HL-60 (cell line): ENCODE measurements around the gene PEX26.

Experiments used
- DNase-seq, 2 experiments: peaks; one replicate each; pipeline ENCODE4 v3.0.0-alpha.2; 2010 to 2020; ENCODE audit warnings: low read depth in 1 of 2, low spot score in 1 of 2
- H3K27ac ChIP-seq: fragments of 250-450 bp; sonication (Bioruptor Pico); replicated peaks from 2 replicates; pipeline ENCODE4 v1.5.1; 2020; ENCODE audit warnings: mild to moderate bottlenecking, moderate library complexity
- H3K27me3 ChIP-seq: fragments of 250-450 bp; sonication (Bioruptor Pico); 2 replicates; pipeline ENCODE4 v1.5.1; 2021; ENCODE audit warnings: mild to moderate bottlenecking, moderate library complexity; ENCODE audit not compliant: insufficient read depth, poor library complexity, severe bottlenecking
- H3K4me3 ChIP-seq: replicated peaks from 2 replicates; pipeline ENCODE4 v1.5.1; 2011; ENCODE audit warnings: mild to moderate bottlenecking, control low read depth, low read length; ENCODE audit not compliant: insufficient read depth
- GABPA ChIP-seq: IDR thresholded peaks from 2 replicates; pipeline ENCODE4 v1.6.1; 2012; ENCODE audit warnings: low read depth
- POLR2AphosphoS5 ChIP-seq: IDR thresholded peaks from 2 replicates; pipeline ENCODE4 v1.6.1; 2012; ENCODE audit warnings: low read depth
- SPI1 ChIP-seq: IDR thresholded peaks from 2 replicates; pipeline ENCODE4 v1.6.1; 2012; ENCODE audit warnings: low read depth, mild to moderate bottlenecking, borderline replicate concordance
- TF ChIP-seq, protein P1 (sequence below): IDR thresholded peaks from 2 replicates; pipeline ENCODE4 v1.6.1; 2012; ENCODE audit warnings: low read depth; ENCODE audit not compliant: insufficient replicate concordance
- TF ChIP-seq, protein P2 (sequence below): IDR thresholded peaks from one replicate; pipeline ENCODE4 v1.5.1; 2011; ENCODE audit warnings: low read length, control low read depth, inconsistent platforms; ENCODE audit not compliant: insufficient read depth

PEX26 gene

DNA sequence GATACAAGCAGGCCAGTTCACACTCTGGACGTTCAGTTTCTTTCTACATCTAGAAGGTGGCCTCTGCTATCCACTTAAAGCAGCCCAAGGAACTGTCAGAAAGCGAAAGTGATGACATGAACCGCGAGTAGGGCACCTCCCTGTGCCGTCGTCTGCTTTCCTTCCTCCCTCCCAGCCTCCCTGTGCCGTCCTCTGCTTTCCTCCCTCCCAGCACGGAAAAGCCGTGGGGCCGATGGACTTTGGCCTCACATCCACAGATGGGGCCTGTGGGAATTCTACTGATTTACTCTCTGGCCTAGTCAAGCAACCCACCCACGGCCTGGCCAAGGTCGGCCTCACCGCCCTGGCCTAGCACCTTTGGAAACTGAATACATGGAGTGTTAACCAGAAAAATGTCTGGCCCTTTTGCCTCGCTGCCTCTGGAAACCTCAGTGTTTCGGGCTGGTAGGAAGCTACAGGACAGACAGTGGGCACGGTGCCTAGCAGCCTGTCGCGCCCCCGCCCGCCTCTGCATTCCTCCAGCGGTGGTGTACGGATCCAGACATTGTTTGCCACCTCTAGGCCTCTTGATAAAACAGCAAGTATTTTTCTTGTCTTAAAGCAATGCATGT is 14.2 kb downstream of the PEX26 start:
- H3K4me3 ChIP-seq, result no peak overlapping the region
- no peaks in the 10 kb centered on the region for H3K27me3 ChIP-seq
- no peak for DNase-seq
- TF ChIP-seq POLR2AphosphoS5 (no peak), GABPA (no peak), SPI1 (no peak)
- TF ChIP-seq, protein P1, sequence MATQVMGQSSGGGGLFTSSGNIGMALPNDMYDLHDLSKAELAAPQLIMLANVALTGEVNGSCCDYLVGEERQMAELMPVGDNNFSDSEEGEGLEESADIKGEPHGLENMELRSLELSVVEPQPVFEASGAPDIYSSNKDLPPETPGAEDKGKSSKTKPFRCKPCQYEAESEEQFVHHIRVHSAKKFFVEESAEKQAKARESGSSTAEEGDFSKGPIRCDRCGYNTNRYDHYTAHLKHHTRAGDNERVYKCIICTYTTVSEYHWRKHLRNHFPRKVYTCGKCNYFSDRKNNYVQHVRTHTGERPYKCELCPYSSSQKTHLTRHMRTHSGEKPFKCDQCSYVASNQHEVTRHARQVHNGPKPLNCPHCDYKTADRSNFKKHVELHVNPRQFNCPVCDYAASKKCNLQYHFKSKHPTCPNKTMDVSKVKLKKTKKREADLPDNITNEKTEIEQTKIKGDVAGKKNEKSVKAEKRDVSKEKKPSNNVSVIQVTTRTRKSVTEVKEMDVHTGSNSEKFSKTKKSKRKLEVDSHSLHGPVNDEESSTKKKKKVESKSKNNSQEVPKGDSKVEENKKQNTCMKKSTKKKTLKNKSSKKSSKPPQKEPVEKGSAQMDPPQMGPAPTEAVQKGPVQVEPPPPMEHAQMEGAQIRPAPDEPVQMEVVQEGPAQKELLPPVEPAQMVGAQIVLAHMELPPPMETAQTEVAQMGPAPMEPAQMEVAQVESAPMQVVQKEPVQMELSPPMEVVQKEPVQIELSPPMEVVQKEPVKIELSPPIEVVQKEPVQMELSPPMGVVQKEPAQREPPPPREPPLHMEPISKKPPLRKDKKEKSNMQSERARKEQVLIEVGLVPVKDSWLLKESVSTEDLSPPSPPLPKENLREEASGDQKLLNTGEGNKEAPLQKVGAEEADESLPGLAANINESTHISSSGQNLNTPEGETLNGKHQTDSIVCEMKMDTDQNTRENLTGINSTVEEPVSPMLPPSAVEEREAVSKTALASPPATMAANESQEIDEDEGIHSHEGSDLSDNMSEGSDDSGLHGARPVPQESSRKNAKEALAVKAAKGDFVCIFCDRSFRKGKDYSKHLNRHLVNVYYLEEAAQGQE, result no peak
- TF ChIP-seq, protein P2, sequence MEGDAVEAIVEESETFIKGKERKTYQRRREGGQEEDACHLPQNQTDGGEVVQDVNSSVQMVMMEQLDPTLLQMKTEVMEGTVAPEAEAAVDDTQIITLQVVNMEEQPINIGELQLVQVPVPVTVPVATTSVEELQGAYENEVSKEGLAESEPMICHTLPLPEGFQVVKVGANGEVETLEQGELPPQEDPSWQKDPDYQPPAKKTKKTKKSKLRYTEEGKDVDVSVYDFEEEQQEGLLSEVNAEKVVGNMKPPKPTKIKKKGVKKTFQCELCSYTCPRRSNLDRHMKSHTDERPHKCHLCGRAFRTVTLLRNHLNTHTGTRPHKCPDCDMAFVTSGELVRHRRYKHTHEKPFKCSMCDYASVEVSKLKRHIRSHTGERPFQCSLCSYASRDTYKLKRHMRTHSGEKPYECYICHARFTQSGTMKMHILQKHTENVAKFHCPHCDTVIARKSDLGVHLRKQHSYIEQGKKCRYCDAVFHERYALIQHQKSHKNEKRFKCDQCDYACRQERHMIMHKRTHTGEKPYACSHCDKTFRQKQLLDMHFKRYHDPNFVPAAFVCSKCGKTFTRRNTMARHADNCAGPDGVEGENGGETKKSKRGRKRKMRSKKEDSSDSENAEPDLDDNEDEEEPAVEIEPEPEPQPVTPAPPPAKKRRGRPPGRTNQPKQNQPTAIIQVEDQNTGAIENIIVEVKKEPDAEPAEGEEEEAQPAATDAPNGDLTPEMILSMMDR, result no peak
- no peak overlapping the region for H3K27ac ChIP-seq

DNA sequence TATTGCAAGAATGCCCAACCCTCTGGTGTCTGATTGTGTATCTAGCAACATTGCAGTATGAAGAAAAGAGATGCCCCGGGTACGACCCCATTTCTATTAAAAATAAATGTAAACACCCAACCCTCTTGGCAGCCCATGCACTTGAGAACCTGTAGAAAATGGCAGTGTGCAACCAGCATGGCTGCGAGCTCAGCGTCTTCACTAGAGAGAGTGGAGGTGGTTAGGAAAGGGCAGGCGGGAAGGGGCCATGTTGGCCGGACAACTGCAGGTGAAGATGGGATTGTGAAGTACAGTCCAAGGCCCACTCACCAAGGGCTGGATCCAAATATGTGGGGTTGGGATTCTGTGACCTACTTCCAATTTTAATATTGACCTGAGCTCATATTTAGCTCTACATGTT is 15.9 kb downstream of the PEX26 start:
- no peak for DNase-seq
- H3K4me3 ChIP-seq, result no peak overlapping the region
- TF ChIP-seq SPI1, result no peak
- TF ChIP-seq, protein P1, result no peak
- no peak for TF ChIP-seq GABPA
- no peak for TF ChIP-seq POLR2AphosphoS5
- TF ChIP-seq, protein P2, result no peak
- H3K27ac ChIP-seq, result no peak overlapping the region
- no peaks in the 10 kb centered on the region for H3K27me3 ChIP-seq

DNA sequence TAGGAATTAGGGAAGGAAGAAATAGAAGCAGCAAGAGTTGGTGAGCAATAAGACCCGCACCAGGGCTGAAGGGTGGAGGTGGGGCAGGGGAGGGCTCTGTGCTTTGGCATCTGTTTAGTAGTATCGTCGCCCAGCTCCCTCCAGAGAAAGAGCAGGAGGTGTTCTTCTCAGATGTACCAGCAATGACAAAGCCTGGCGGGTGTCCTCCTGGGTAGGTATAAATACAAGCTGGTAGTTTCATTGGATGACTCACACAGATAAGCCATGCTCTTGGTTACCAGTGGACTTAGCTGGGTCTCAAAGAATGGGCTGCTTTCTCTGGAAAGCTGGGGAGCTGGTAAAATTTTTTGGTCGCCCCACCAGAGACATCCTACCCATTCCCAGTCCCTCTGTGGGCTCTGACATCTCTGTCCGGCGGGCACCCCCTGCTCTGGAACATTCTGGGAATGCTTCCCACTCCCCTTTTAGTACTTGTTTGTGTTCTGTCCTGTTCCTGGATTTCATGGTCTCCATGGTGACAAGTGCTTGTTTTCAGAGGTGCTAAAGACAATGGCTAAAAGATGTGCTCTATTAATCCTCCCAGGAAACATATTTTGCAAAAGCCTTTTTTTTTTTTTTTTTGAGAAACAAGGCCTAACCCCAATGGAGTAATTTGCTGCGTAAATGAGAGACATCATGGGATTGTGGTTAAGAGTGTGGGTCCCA is 17.5 kb downstream of the PEX26 start:
- no peak for DNase-seq
- TF ChIP-seq GABPA, result no peak
- no peak overlapping the region for H3K27ac ChIP-seq

DNA sequence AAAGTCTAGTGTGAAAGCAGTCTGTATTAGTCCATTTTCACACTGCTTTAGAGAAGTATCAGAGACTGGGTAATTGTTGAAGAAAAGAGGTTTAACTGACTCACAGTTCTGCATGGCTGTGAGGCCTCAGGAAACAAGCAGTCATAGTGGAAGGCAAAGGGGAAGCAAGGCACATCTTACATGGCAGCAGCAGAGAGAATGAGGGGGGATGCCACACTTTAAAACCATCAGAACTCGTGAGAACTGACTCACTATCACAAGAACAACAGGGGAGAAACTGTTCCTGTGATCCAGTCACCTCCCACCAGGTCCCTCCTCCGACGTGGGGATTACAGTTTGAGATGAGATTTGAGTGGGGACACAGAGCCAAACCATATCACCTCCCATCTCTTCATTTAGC is 19.0 kb downstream of the PEX26 start:
- no peak overlapping the region for H3K4me3 ChIP-seq

More for the DNA sequence above, 17.5 kb downstream of the PEX26 start:
- no peak overlapping the region for H3K4me3 ChIP-seq
- no peaks in the 10 kb centered on the region for H3K27me3 ChIP-seq

DNA sequence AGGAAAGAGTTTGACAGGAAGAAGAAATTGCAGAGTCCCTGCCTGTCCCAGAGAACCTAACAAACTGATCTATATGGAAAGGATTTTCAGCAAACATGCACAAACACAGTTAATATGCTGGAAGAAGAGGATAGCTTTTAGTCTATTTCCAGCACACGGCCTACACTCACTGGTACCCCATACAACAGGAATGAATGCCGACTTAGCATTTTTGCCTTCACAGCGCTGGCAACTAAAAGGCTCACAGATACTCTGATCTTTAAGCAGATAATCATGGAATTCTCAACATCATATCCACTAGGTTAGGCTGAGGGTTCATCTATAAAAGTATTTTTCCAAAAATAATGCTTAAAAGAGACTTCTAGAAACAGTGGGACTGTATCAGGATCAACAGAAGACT is 23.0 kb downstream of the PEX26 start:
- no peaks in the 10 kb centered on the region for H3K27me3 ChIP-seq
- H3K27ac ChIP-seq, result no peak overlapping the region
- H3K4me3 ChIP-seq, result no peak overlapping the region
- TF ChIP-seq, protein P1, result no peak
- TF ChIP-seq GABPA, result no peak
- TF ChIP-seq, protein P2, result no peak
- TF ChIP-seq SPI1, result no peak
- no peak for TF ChIP-seq POLR2AphosphoS5
- DNase-seq, result no peak

More for the DNA sequence above, 19.0 kb downstream of the PEX26 start:
- TF ChIP-seq SPI1, result no peak
- H3K27ac ChIP-seq, result no peak overlapping the region
- DNase-seq, result no peak
- no peaks in the 10 kb centered on the region for H3K27me3 ChIP-seq
